HepG2 (cell line): ENCODE results near the gene ACP1. TPM values are rescaled to one million over a fixed set of nuclear protein-coding genes. Genes with fewer than 3 reads are reported as not detected.
A peak's percentile ranks its signal among the peaks of the same experiment; 100 is the strongest.

Experiments
- CEBPG ChIP-seq: IDR thresholded peaks from 2 replicates; pipeline ENCODE4 v1.6.1; 2016
- FOXM1 ChIP-seq: sonication (generic); formaldehyde crosslinking; IDR thresholded peaks from 2 replicates; pipeline ENCODE4 v1.5.0; 2020; ENCODE audit warnings: missing genetic modification reagents
- GFI1 ChIP-seq: sonication (generic); formaldehyde crosslinking; IDR thresholded peaks from 2 replicates; pipeline ENCODE4 v1.5.0; 2020; ENCODE audit warnings: missing genetic modification reagents, mild to moderate bottlenecking, borderline replicate concordance
- NFRKB ChIP-seq: fragments of 450-650 bp; IDR thresholded peaks from 2 replicates; pipeline ENCODE4 v1.6.1; 2017
- NR3C1 ChIP-seq: sonication (generic); formaldehyde crosslinking; IDR thresholded peaks from 2 replicates; pipeline ENCODE4 v1.4.0; 2020; ENCODE audit warnings: missing genetic modification reagents
- PPARG ChIP-seq: conservative IDR thresholded peaks from 2 replicates; pipeline ENCODE4 v1.6.1; 2016; ENCODE audit warnings: missing biosample characterization, missing genetic modification reagents
- RAD21 ChIP-seq: fragments of 450-650 bp; formaldehyde crosslinking; IDR thresholded peaks from 2 replicates; pipeline ENCODE4 v1.5.0; 2020; ENCODE audit warnings: mild to moderate bottlenecking
- RNF2 ChIP-seq: fragments of 450-650 bp; conservative IDR thresholded peaks from 2 replicates; pipeline ENCODE4 v1.6.1; 2016; ENCODE audit warnings: low read depth
- SKI ChIP-seq: fragments of 450-650 bp; IDR thresholded peaks from one replicate; pipeline ENCODE4 v1.6.1; 2018; ENCODE audit warnings: mild to moderate bottlenecking; ENCODE audit not compliant: partially characterized antibody
- SP4 ChIP-seq: sonication (generic); formaldehyde crosslinking; IDR thresholded peaks from 2 replicates; pipeline ENCODE4 v1.8.1; 2023; ENCODE audit warnings: mild to moderate bottlenecking, missing genetic modification reagents
- ZBTB3 ChIP-seq: sonication (generic); formaldehyde crosslinking; IDR thresholded peaks from 2 replicates; pipeline ENCODE4 v1.4.0; 2020; ENCODE audit warnings: low read depth, mild to moderate bottlenecking, moderate library complexity, missing genetic modification reagents, borderline replicate concordance
- ZBTB7A ChIP-seq: sonication (generic); formaldehyde crosslinking; IDR thresholded peaks from 2 replicates; pipeline ENCODE4 v1.8.0; 2022; ENCODE audit warnings: mild to moderate bottlenecking, missing genetic modification reagents
- ZNF142 ChIP-seq: sonication (generic); formaldehyde crosslinking; IDR thresholded peaks from 2 replicates; pipeline ENCODE4 v1.4.0; 2020; ENCODE audit warnings: missing genetic modification reagents
- ZNF180 ChIP-seq: sonication (generic); formaldehyde crosslinking; IDR thresholded peaks from 2 replicates; pipeline ENCODE4 v1.4.0; 2020; ENCODE audit warnings: low read depth, missing genetic modification reagents, borderline replicate concordance
- ZNF407 ChIP-seq: sonication (generic); formaldehyde crosslinking; IDR thresholded peaks from one replicate; pipeline ENCODE4 v1.5.1; 2020; ENCODE audit warnings: mild to moderate bottlenecking, missing genetic modification reagents; ENCODE audit errors: not compliant biosample characterization
- ZNF598 ChIP-seq: sonication (generic); formaldehyde crosslinking; IDR thresholded peaks from 2 replicates; pipeline ENCODE4 v1.5.1; 2020; ENCODE audit warnings: mild to moderate bottlenecking, missing genetic modification reagents, borderline replicate concordance
- ZNF761 ChIP-seq: sonication (generic); formaldehyde crosslinking; conservative IDR thresholded peaks from 2 replicates; pipeline ENCODE4 v1.4.0; 2020; ENCODE audit warnings: mild to moderate bottlenecking, missing genetic modification reagents
- polyA plus RNA-seq, 8 experiments: library from polyadenylated mRNA; depleted of rRNA in 3 of 8; stranded (reverse) in 7 of 8; unstranded in 1 of 8; fragments of >200 nt; fragmentation: Illumina TruSeq in 4 of 8; extraction: Trizol in 4 of 8; gene quantifications; 2 replicates each; pipeline versions ENCODE4 v1.2.1 to v1.2.3, GENCODE V29; 2011 to 2016; ENCODE audit warnings: low read depth in 4 of 8, missing spikeins in 1 of 8, mixed read lengths in 1 of 8; ENCODE audit not compliant: insufficient read depth in 1 of 8
- total RNA-seq, 5 experiments: library from RNA; depleted of rRNA; stranded (reverse); fragments of >200 nt; fragmentation: Illumina TruSeq; extraction: Trizol; gene quantifications; 2 replicates each; pipeline ENCODE4 v1.2.3, GENCODE V29; 2016; ENCODE audit warnings: low read depth in 1 of 5

The ACP1 gene
- total and polyA plus RNA-seq, 2 of the 13 experiments (the other 11 are each of a cell fraction or from before 2014, with no cell fraction given) = 246 to 348 TPM

GRCh38 chr2:260507-261161 lies 4.1 kb upstream of the ACP1 start (continued):
- TF ChIP-seq ZNF142 = peak; percentile 72; the same call in 1 of the 2 replicates
- TF ChIP-seq ZNF407 = no peak
- TF ChIP-seq ZNF598 (CRISPR knock-in tag) = no peak
- peak; percentile 82 for TF ChIP-seq SP4 (CRISPR knock-in tag)
- 0 out of 2 replicates have a peak, but pooled peaks have one; percentile 20 for TF ChIP-seq RNF2
- TF ChIP-seq SKI = peak; percentile 100
- TF ChIP-seq ZBTB7A (CRISPR knock-in tag) = peak; percentile 89; the same call in 1 of the 2 replicates
- TF ChIP-seq ZNF180 (CRISPR knock-in tag) = no peak
- 0 out of 2 replicates have a peak, but pooled peaks have one; percentile 60 for TF ChIP-seq ZBTB3 (CRISPR knock-in tag)
- no peak; the same call in 1 of the 2 replicates for TF ChIP-seq ZNF761 (CRISPR knock-in tag)
- TF ChIP-seq NFRKB = no peak
- TF ChIP-seq GFI1 (CRISPR knock-in tag) = peak; percentile 96
- TF ChIP-seq CEBPG = peak; percentile 91
- TF ChIP-seq FOXM1 (CRISPR knock-in tag) = no peak
- peak; percentile 97 for TF ChIP-seq PPARG (CRISPR knock-in tag)
- TF ChIP-seq NR3C1 = no peak
- TF ChIP-seq RAD21 (CRISPR knock-in tag) = peak; percentile 64; the same call in 1 of the 2 replicates
